ENCODE measurements around the gene SYDE2. TPM values are rescaled to one million over a fixed set of nuclear protein-coding genes. Genes with fewer than 3 reads are reported as not detected.
A peak's percentile ranks its signal among the peaks of the same experiment; 100 is the strongest.

The SYDE2 gene
- total RNA-seq, 2 donors from 2014 or later = 11.0 to 14.1 TPM

DNA sequence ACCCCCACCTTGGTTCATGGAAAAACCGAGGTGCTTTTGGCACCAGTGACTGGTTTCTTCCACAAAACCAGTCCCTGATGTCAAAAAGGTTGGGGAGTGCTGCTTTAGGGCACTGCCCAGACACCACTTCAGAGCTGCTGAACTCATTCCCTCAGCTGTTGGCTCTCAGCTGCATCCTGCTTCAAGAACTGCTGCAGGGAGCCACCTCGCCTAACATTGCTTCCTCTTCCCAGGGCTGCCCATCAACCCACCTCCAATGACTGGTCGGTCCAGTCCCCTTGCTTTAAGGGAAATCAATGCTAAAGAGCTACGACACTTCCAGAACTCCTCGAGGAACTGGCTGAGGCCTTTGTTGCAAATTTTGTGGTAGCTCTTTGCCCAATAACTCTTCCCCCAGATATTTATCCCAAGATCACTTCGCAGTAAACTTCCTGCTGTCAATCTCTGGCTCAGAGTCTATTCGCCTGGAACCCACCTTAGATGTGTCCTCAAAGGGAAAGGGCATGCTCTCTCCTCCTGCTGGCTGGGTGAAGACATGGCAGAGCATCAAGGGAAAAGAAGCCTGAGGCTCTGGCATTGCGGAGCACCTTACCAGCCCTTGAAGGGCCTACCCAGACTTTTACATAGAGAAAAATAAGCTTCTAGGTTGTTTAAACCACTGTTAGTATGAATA lies 29.6 kb upstream of the SYDE2 start:
- Histone ChIP-seq H3K9me3 (ENCODE audit: control insufficient read depth, low read length) (no peaks in the 10 kb centered on the region), H3K4me1 (ENCODE audit: control insufficient read depth, insufficient read depth, low read length) (peaks cover 2% of the 10 kb centered on the region), H3K4me3 (ENCODE audit: low read length) (no peak overlapping the region), H3K27ac (ENCODE audit: low read depth, low read length) (no peak overlapping the region), H3K27me3 (ENCODE audit: control insufficient read depth, insufficient read depth, low read length, poor library complexity, severe bottlenecking) (no peaks in the 10 kb centered on the region), H3K36me3 (ENCODE audit: control insufficient read depth, insufficient read depth, low read length) (no peaks in the 10 kb centered on the region), H3K9ac (ENCODE audit: extremely low read depth, low read length, poor library complexity, severe bottlenecking) (no peak overlapping the region)
- H3K4me3 Mint-ChIP-seq = no peak overlapping the region
- 92 to 98% methylated on average over 5 to 8 of the region's 8 CpGs for WGBS, 2 experiments (ENCODE audit: insufficient coverage in 1 of 2, insufficient read length in 1 of 2)
- H3K9me3 Mint-ChIP-seq = no peaks in the 10 kb centered on the region
- no peak overlapping the region for H3K27ac Mint-ChIP-seq
- no peaks in the 10 kb centered on the region for H3K27me3 Mint-ChIP-seq (ENCODE audit: insufficient read depth)
- TF ChIP-seq, protein P1, sequence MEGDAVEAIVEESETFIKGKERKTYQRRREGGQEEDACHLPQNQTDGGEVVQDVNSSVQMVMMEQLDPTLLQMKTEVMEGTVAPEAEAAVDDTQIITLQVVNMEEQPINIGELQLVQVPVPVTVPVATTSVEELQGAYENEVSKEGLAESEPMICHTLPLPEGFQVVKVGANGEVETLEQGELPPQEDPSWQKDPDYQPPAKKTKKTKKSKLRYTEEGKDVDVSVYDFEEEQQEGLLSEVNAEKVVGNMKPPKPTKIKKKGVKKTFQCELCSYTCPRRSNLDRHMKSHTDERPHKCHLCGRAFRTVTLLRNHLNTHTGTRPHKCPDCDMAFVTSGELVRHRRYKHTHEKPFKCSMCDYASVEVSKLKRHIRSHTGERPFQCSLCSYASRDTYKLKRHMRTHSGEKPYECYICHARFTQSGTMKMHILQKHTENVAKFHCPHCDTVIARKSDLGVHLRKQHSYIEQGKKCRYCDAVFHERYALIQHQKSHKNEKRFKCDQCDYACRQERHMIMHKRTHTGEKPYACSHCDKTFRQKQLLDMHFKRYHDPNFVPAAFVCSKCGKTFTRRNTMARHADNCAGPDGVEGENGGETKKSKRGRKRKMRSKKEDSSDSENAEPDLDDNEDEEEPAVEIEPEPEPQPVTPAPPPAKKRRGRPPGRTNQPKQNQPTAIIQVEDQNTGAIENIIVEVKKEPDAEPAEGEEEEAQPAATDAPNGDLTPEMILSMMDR (conservative IDR thresholded peaks at IDR 0.05) = peak; percentile 80
- DNase-seq = peak; percentile 80
- H3K4me1 Mint-ChIP-seq = peaks cover 11% of the 10 kb centered on the region
- H3K36me3 Mint-ChIP-seq (ENCODE audit: low read depth) = no peaks in the 10 kb centered on the region

- H3K4me1 ChIP-seq (ENCODE audit: control insufficient read depth, insufficient read depth, low read length) = peaks cover 8% of the 10 kb centered on the region
- no peak overlapping the region for H3K4me3 ChIP-seq (ENCODE audit: low read length)
- no peaks in the 10 kb centered on the region for H3K27me3 ChIP-seq (ENCODE audit: control insufficient read depth, insufficient read depth, low read length, poor library complexity, severe bottlenecking)
- no peak overlapping the region for H3K4me3 Mint-ChIP-seq
- no peak overlapping the region for H3K27ac ChIP-seq (ENCODE audit: low read depth, low read length)
- no peak overlapping the region for H3K27ac Mint-ChIP-seq
- H3K36me3 ChIP-seq (ENCODE audit: control insufficient read depth, insufficient read depth, low read length) = no peaks in the 10 kb centered on the region
- no peak for DNase-seq
- peaks cover 19% of the 10 kb centered on the region for H3K4me1 Mint-ChIP-seq
- 91 to 95% methylated on average over 2 to 6 of the region's 6 CpGs for WGBS, 2 experiments (ENCODE audit: insufficient coverage in 1 of 2, insufficient read length in 1 of 2)
- H3K9ac ChIP-seq (ENCODE audit: extremely low read depth, low read length, poor library complexity, severe bottlenecking) = no peak overlapping the region
- H3K9me3 ChIP-seq (ENCODE audit: control insufficient read depth, low read length) = no peaks in the 10 kb centered on the region
- no peaks in the 10 kb centered on the region for H3K27me3 Mint-ChIP-seq (ENCODE audit: insufficient read depth)
- TF ChIP-seq, protein P1 (conservative IDR thresholded peaks at IDR 0.05) = no peak
- no peaks in the 10 kb centered on the region for H3K36me3 Mint-ChIP-seq (ENCODE audit: low read depth)
- H3K9me3 Mint-ChIP-seq = no peaks in the 10 kb centered on the region
Measured at GRCh38 chr1:85229574-85230097, 28.8 kb upstream of the SYDE2 start.

GRCh38 chr1:85228972-85229371 lies 28.2 kb upstream of the SYDE2 start:
- DNase-seq = no peak
- no peaks in the 10 kb centered on the region for H3K36me3 ChIP-seq (ENCODE audit: control insufficient read depth, insufficient read depth, low read length)
- H3K27ac ChIP-seq (ENCODE audit: low read depth, low read length) = no peak overlapping the region
- H3K27me3 ChIP-seq (ENCODE audit: control insufficient read depth, insufficient read depth, low read length, poor library complexity, severe bottlenecking) = no peaks in the 10 kb centered on the region
- TF ChIP-seq, protein P1 (conservative IDR thresholded peaks at IDR 0.05) = no peak
- Mint-ChIP-seq H3K9me3 (no peaks in the 10 kb centered on the region), H3K27ac (no peak overlapping the region), H3K36me3 (ENCODE audit: low read depth) (no peaks in the 10 kb centered on the region), H3K4me1 (peaks cover 26% of the 10 kb centered on the region), H3K4me3 (no peak overlapping the region), H3K27me3 (ENCODE audit: insufficient read depth) (no peaks in the 10 kb centered on the region)
- no peak overlapping the region for H3K9ac ChIP-seq (ENCODE audit: extremely low read depth, low read length, poor library complexity, severe bottlenecking)
- peaks cover 8% of the 10 kb centered on the region for H3K4me1 ChIP-seq (ENCODE audit: control insufficient read depth, insufficient read depth, low read length)
- H3K4me3 ChIP-seq (ENCODE audit: low read length) = no peak overlapping the region
- 86 to 97% methylated on average over 1 of the region's 1 CpG for WGBS, 2 experiments (ENCODE audit: insufficient coverage in 1 of 2, insufficient read length in 1 of 2)
- H3K9me3 ChIP-seq (ENCODE audit: control insufficient read depth, low read length) = no peaks in the 10 kb centered on the region

All from endodermal cell (in vitro differentiated cells).